Natural killer cell (primary cell): ENCODE results near the gene PSPH. TPM values are rescaled to one million over a fixed set of nuclear protein-coding genes. Genes with fewer than 3 reads are reported as not detected.
"Not testable (repeated sequence)": the region's sequence is repeated elsewhere in the genome, so short reads cannot be mapped to it uniquely, and the experiment has no call there.

Experiments
- ATAC-seq, 3 donors: fragments of 150-1000 bp in 2 of 3; fragments of 200-7000 bp in 1 of 3; cut with Tn5 transposase; 1 replicate in 1 of 3; 2 replicates in 2 of 3; pipeline ENCODE4 v1.10.0; 2021; ENCODE audit warnings: mild to moderate bottlenecking in 2 of 3, moderate library complexity in 2 of 3
- DNase-seq, 2 donors: peaks; one replicate each; pipeline versions ENCODE4 v3.0.0 to v3.0.0-alpha.2; 2013 to 2021; ENCODE audit warnings: mixed read lengths in 1 of 2
- H3K27ac ChIP-seq: one replicate; pipeline ENCODE4 v1.5.1; 2013; ENCODE audit warnings: mild to moderate bottlenecking, low read length
- H3K27me3 ChIP-seq: one replicate; pipeline ENCODE4 v1.6.1; 2013; ENCODE audit warnings: low read length; ENCODE audit not compliant: control insufficient read depth, insufficient read depth
- H3K36me3 ChIP-seq: one replicate; pipeline ENCODE4 v1.6.1; 2013; ENCODE audit warnings: low read length; ENCODE audit not compliant: control insufficient read depth, insufficient read depth
- H3K4me1 ChIP-seq: one replicate; pipeline ENCODE4 v1.6.1; 2013; ENCODE audit warnings: low read length; ENCODE audit not compliant: control insufficient read depth, insufficient read depth
- H3K4me3 ChIP-seq: one replicate; pipeline ENCODE4 v1.5.1; 2013; ENCODE audit warnings: low read length
- H3K9me3 ChIP-seq: one replicate; pipeline ENCODE4 v1.6.1; 2013; ENCODE audit warnings: low read length; ENCODE audit not compliant: control insufficient read depth, insufficient read depth
- H3K27ac Mint-ChIP-seq, 2 donors: one replicate each; pipeline ENCODE4 v1.8.0; 2022; ENCODE audit warnings: mild to moderate bottlenecking in 2 of 2, mixed read lengths in 2 of 2, moderate library complexity in 1 of 2
- H3K27me3 Mint-ChIP-seq, 2 donors: one replicate each; pipeline ENCODE4 v1.8.0; 2022; ENCODE audit warnings: low read depth in 2 of 2, mixed read lengths in 2 of 2
- H3K36me3 Mint-ChIP-seq: one replicate; pipeline ENCODE4 v1.8.0; 2022; ENCODE audit warnings: mixed read lengths
- H3K4me1 Mint-ChIP-seq, 2 donors: one replicate each; pipeline ENCODE4 v1.8.0; 2022; ENCODE audit warnings: mixed read lengths in 2 of 2
- H3K4me3 Mint-ChIP-seq: one replicate; pipeline ENCODE4 v1.8.0; 2022; ENCODE audit warnings: mild to moderate bottlenecking, moderate library complexity, mixed read lengths
- H3K9me3 Mint-ChIP-seq, 2 donors: one replicate each; pipeline ENCODE4 v1.8.0; 2022; ENCODE audit warnings: mixed read lengths in 2 of 2
- CTCF ChIP-seq: fragments of 200-600 bp; IDR thresholded peaks from one replicate; pipeline ENCODE4 v1.8.0; 2022; ENCODE audit warnings: antibody characterized with exemption
- WGBS: methylation state at CpG from one replicate; pipeline ENCODE4 v1.1.7; 2013; ENCODE audit warnings: missing lambda C conversion rate; ENCODE audit not compliant: insufficient coverage; 5-methylcytosine and 5-hydroxymethylcytosine counted together
- intact Hi-C: fragments of 100-400 bp; cut with micrococcal nuclease; formaldehyde crosslinking; loops from one replicate; pipeline ENCODE4 v1.14.2; 2022
- total RNA-seq, 4 donors: library from RNA; stranded (reverse); fragments of 120-200 nt in 1 of 4; gene quantifications; one replicate each; pipeline versions ENCODE4 v1.2.3 to v1.2.4, GENCODE V29; 2013 to 2022

Gene PSPH
- total RNA-seq, 3 donors from 2014 or later (not counting 1 experiment from before 2014, with no cell fraction given) = 2.8 to 4.1 (median 3.8) TPM

- no peaks in the 10 kb centered on the region for H3K36me3 Mint-ChIP-seq
- Histone ChIP-seq H3K4me3 (no peak within 1 kb of the TSS), H3K36me3 (no peaks in the 10 kb centered on the region), H3K9me3 (no peaks in the 10 kb centered on the region), H3K27ac (no peak within 1 kb of the TSS), H3K27me3 (no peaks in the 10 kb centered on the region), H3K4me1 (no peaks in the 10 kb centered on the region)
- no peaks in the 10 kb centered on the region for H3K27me3 Mint-ChIP-seq
- no peaks in the 10 kb centered on the region for H3K9me3 Mint-ChIP-seq
- no peak within 1 kb of the TSS for H3K4me3 Mint-ChIP-seq
- ATAC-seq (peak in 1 of 3 donors; percentile 34), DNase-seq (no peak)
- H3K4me1 Mint-ChIP-seq = no peaks in the 10 kb centered on the region
- 83% methylated on average over 19 of the region's 19 CpGs for WGBS
- no peak for TF ChIP-seq CTCF
- H3K27ac Mint-ChIP-seq = peak within 1 kb of the TSS in 1 of 2 donors; percentile 58
- intact Hi-C loops = no loop called here
These were observed 41.7 kb upstream of the PSPH start, which contains the start of gene PHKG1 for GRCh38 chr7:56092789-56093531. Gene PHKG1, minus strand, starts transcription at chr7:56092952. Its CDS starts 4,011 bp downstream, at chr7:56088941.

DNA sequence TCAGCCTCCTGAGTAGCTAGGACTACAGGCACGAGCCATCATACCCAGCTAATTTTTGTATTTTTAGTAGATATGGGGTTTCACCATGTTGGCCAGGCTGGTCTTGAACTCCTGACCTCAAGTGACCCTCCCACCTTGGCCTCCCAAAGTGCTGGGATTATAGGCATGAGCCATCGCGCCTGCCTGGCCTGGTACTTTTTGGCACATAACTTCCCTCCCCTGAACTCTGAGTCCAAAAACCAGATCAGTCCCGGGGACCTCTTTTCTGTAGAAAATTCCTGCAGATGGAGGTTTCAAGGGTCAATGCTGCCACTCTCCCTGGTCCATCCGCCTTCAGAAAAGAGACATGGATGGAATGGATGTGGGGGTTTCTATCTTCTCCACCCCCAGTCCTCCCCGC, 41.1 kb upstream of the PSPH start:
- H3K27me3 ChIP-seq, intact Hi-C loops, H3K36me3 ChIP-seq, H3K4me1 ChIP-seq, H3K27ac ChIP-seq, ATAC-seq, H3K4me3 Mint-ChIP-seq, H3K9me3 ChIP-seq, H3K4me1 Mint-ChIP-seq, H3K4me3 ChIP-seq, H3K9me3 Mint-ChIP-seq, H3K36me3 Mint-ChIP-seq, H3K27ac Mint-ChIP-seq, DNase-seq, H3K27me3 Mint-ChIP-seq: not testable (repeated sequence)
- WGBS = 90% methylated on average over 5 of the region's 6 CpGs

DNA sequence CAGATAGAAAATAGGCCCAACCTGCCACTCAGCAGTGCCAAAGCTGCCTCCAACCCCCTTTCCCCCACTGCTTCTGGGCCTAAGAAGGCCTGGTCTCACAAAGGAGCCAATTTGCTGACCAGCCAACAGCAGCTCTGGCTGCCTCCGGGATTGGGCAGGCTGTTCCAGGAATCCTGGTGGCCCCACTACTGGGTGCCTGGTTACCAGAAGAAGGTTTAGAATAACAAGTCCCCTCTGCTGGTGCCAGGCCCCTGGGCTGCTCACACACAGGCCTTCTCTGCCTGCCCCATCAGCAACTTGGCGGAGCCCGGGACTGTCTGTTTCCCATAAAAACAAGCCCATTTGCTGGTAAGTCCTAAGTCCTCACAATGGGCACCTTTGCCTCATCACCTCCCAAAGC, 40.3 kb upstream of the PSPH start:
- Mint-ChIP-seq H3K4me1 (no peaks in the 10 kb centered on the region), H3K36me3 (no peaks in the 10 kb centered on the region), H3K27me3 (no peaks in the 10 kb centered on the region), H3K4me3 (no peak overlapping the region), H3K27ac (peak overlapping the region in 1 of 2 donors; percentile 58), H3K9me3 (no peaks in the 10 kb centered on the region)
- Histone ChIP-seq H3K4me1 (no peaks in the 10 kb centered on the region), H3K4me3 (no peak overlapping the region), H3K27ac (no peak overlapping the region), H3K9me3 (no peaks in the 10 kb centered on the region), H3K27me3 (no peaks in the 10 kb centered on the region), H3K36me3 (no peaks in the 10 kb centered on the region)
- 98% methylated on average over 3 of the region's 3 CpGs for WGBS
- TF ChIP-seq CTCF = no peak
- ATAC-seq = no peak
- intact Hi-C loops = no loop called here
- DNase-seq = no peak

DNA sequence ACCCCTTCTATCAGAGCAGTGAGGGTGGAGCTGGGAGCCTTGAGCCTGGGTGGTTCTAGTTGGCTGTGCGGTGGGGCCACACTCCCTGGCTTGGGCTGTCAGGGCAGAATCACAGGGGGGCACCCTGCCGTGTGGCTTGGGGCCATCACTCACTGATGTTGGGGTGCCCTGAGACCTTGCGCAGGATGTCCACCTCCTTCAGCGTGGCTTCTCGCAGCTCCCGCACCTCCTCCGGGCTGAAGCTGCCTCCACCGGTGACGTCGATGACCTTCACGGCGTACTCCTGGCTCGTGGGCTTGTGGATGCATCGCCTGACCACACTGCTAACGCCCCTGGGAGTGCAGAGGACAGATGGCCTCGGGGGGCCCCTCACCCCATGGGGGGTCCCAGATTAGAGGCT, 36.2 kb upstream of the PSPH start:
- Histone ChIP-seq H3K4me1 (no peaks in the 10 kb centered on the region), H3K9me3 (no peaks in the 10 kb centered on the region), H3K27me3 (no peaks in the 10 kb centered on the region), H3K4me3 (no peak overlapping the region), H3K27ac (no peak overlapping the region), H3K36me3 (no peaks in the 10 kb centered on the region)
- H3K27ac Mint-ChIP-seq = no peak overlapping the region
- no peak overlapping the region for H3K4me3 Mint-ChIP-seq
- no peak for TF ChIP-seq CTCF
- no peaks in the 10 kb centered on the region for H3K27me3 Mint-ChIP-seq
- ATAC-seq (no peak), DNase-seq (no peak)
- intact Hi-C loops = no loop called here
- H3K4me1 Mint-ChIP-seq = no peaks in the 10 kb centered on the region
- no peaks in the 10 kb centered on the region for H3K36me3 Mint-ChIP-seq
- no peaks in the 10 kb centered on the region for H3K9me3 Mint-ChIP-seq
- 94% methylated on average over 16 of the region's 16 CpGs for WGBS
